Measurements from ENCODE around the gene SIPA1L3.

GRCh38 chr19:38071647-38072046 lies 164.6 kb downstream of the SIPA1L3 start:
- TF ChIP-seq CTCF (IDR thresholded peaks at IDR 0.05; ENCODE audit: low read length) (no peak), EZH2phosphoT487 (IDR thresholded peaks at IDR 0.05; ENCODE audit: low read length) (no peak), EZH2 (optimal IDR thresholded peaks at IDR 0.05; ENCODE audit: low read depth, low read length) (no peak)
